Karpas-422 (cell line): ENCODE data around the gene HNRNPK. TPM values are rescaled to one million over a fixed set of nuclear protein-coding genes. Genes with fewer than 3 reads are reported as not detected.

ENCODE experiments used
- DNase-seq: peaks from one replicate; pipeline ENCODE4 v3.0.0-alpha.2; 2015
- H2AFZ ChIP-seq: fragments of 200-600 bp; sonication (generic); 2 replicates; pipeline ENCODE4 v1.6.1; 2014; ENCODE audit warnings: antibody characterized with exemption, low read length, mixed read lengths
- H3K27ac ChIP-seq: fragments of 200-600 bp; sonication (generic); 2 replicates; pipeline ENCODE4 v1.5.1; 2014; ENCODE audit warnings: mild to moderate bottlenecking, low read length, moderate library complexity
- H3K27me3 ChIP-seq: fragments of 200-600 bp; sonication (generic); 2 replicates; pipeline ENCODE4 v1.6.1; 2014; ENCODE audit warnings: low read length, mixed read lengths
- H3K36me3 ChIP-seq: fragments of 200-600 bp; sonication (generic); 2 replicates; pipeline ENCODE4 v1.6.1; 2014; ENCODE audit warnings: low read length, mixed read lengths; ENCODE audit not compliant: insufficient read depth
- H3K4me1 ChIP-seq: fragments of 200-600 bp; sonication (generic); 2 replicates; pipeline ENCODE4 v1.6.1; 2014; ENCODE audit warnings: mild to moderate bottlenecking, low read length, mixed read lengths
- H3K4me2 ChIP-seq: fragments of 200-600 bp; sonication (generic); 2 replicates; pipeline ENCODE4 v1.6.1; 2014; ENCODE audit warnings: low read length, low read depth, mild to moderate bottlenecking; ENCODE audit not compliant: poor library complexity, severe bottlenecking
- H3K4me3 ChIP-seq: fragments of 200-600 bp; sonication (generic); 2 replicates; pipeline ENCODE4 v1.5.1; 2014; ENCODE audit warnings: mild to moderate bottlenecking, antibody characterized with exemption, low read length, mixed read lengths
- H3K79me2 ChIP-seq: fragments of 200-600 bp; sonication (generic); 2 replicates; pipeline ENCODE4 v1.6.1; 2014; ENCODE audit warnings: mild to moderate bottlenecking, low read length, mixed read lengths
- H3K9ac ChIP-seq: fragments of 200-600 bp; sonication (generic); 2 replicates; pipeline ENCODE4 v1.6.0; 2014; ENCODE audit warnings: low read length
- H3K9me2 ChIP-seq: fragments of 200-600 bp; sonication (generic), shearing (Covaris generic); replicated peaks from 2 replicates; pipeline ENCODE4 v1.6.0; 2014; ENCODE audit warnings: mild to moderate bottlenecking, low read length, moderate library complexity; ENCODE audit not compliant: insufficient read depth
- H3K9me3 ChIP-seq: fragments of 300-700, 200-600 bp; sonication (generic); 2 replicates; pipeline ENCODE4 v1.6.1; 2014; ENCODE audit warnings: low read length, mixed read lengths
- H4K20me1 ChIP-seq: fragments of 200-600 bp; sonication (generic); 2 replicates; pipeline ENCODE4 v1.6.1; 2014; ENCODE audit warnings: mild to moderate bottlenecking, antibody characterized with exemption, low read length, low read depth; ENCODE audit not compliant: insufficient read depth
- total RNA-seq: library from RNA; depleted of rRNA; stranded (reverse); fragments of >200 nt; shearing (Covaris generic); gene quantifications from 2 replicates; pipeline ENCODE4 v1.2.3, GENCODE V29; 2014; ENCODE audit warnings: low replicate concordance

The HNRNPK gene
- total RNA-seq, 1 experiment from 2014 or later = 513 TPM

DNA sequence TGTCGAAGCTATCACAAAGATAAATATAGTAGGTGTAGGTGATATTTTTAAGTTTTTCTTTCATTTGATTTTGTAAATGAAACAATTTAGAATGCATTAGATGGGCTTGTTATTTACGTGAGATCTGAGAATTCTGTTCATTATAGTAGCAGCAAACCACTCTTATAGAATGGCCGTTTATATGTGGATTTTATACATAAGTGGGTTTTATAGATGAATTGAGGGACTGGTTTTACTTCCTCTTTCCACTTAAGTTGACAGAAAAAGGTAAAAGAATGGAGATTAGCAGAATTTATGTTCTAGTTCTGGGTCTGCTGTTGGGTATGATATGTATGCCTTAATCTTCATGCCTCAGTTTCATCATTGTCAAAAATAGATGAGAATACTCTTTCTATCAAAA is 6.2 kb upstream of the HNRNPK start:
- Histone ChIP-seq H3K27me3 (no peaks in the 10 kb centered on the region), H3K4me1 (peaks cover 54% of the 10 kb centered on the region), H3K9me2 (no peaks in the 10 kb centered on the region), H3K9ac (no peak overlapping the region; the same call in 1 of the 2 replicates), H3K4me3 (peak overlapping the region; percentile 30; the same call in 1 of the 2 replicates), H4K20me1 (no peaks in the 10 kb centered on the region; the same call in 1 of the 2 replicates), H3K27ac (peak overlapping the region; percentile 75), H3K9me3 (no peaks in the 10 kb centered on the region), H3K36me3 (peaks cover 28% of the 10 kb centered on the region), H3K4me2 (peak overlapping the region; percentile 54), H3K79me2 (peaks cover 97% of the 10 kb centered on the region), H2AFZ (no peak overlapping the region)
- peak; percentile 75 for DNase-seq

DNA sequence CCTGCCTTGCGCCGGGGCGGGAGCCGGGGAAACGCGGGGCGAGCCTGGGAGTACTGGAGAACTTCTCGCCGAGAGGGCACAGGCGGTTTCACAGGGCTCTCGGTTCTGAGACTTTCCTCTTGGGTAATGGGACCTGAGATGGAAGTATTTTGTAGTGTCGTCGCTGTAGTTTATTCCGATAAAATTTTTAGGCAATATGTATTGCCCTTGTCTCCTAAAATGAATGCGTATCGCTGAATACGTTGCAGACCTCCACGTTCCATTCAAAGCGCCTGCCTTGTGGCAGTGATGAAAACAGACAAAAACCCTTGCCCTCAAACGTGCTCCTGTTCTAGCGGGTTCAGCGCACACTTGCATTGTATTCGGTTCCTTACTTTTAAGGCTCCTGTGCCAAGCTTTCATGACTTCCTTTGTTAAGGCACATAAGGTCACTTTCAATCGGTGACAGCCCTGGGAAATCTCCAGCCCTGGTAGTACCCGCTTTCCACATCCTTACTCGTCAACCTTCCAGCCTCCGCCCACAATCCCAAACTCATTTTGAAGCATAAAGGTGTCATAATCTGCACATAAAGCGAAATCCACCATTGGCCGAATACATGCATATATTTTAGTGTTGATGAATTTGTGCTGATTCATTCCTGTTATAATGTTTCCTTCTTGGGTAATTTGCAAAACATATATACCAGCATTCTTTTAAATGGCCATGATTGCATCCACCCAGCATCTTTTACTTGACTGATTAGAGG is 1.3 kb upstream of the HNRNPK start:
- Histone ChIP-seq H3K4me2 (peak overlapping the region; percentile 77), H3K27me3 (no peaks in the 10 kb centered on the region), H3K4me3 (peak overlapping the region; percentile 91), H3K79me2 (peaks cover 94% of the 10 kb centered on the region), H3K9me3 (no peaks in the 10 kb centered on the region), H3K9ac (peak overlapping the region; percentile 100), H3K4me1 (peaks cover 64% of the 10 kb centered on the region), H4K20me1 (peaks cover 31% of the 10 kb centered on the region), H3K36me3 (peaks cover 31% of the 10 kb centered on the region), H2AFZ (no peak overlapping the region), H3K9me2 (no peaks in the 10 kb centered on the region), H3K27ac (peak overlapping the region; percentile 94)
- peak; percentile 78 for DNase-seq

DNA sequence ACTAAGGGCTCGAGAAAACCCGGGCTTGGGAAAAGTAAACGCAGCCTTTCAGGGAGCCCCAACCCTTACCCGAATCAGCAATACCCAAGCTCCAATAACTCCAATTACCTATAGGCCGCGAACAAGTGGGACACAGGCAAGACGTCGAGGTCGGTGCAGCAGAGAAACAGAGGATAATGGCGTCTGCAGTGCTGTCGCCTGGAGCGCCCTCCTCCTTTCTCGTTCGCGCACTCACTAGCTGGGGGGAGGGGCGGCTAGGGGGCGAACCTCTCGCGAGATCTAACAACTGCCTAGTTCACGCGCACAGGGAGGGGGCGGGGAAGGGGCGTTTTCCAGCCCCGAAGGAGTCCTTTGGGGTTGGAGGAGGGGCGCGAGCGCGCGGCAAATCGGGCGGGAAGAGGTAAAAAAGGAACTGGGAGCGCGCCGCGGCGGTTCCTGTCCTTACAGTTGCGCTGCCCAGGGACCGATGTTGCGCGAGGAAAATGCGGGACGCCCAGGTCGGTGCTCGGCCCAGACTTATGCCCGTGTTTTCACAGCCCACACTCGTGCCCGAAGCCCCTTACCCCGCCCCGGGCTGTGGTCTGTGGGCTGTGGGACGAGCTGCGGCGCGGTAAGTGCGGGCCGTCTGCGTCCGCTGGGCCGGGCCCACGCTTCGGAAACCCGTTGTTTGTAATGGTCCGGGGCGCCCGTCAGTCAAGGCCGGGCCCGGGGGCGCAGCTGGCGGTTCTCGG is 545 bp upstream of the HNRNPK start, which contains the start of gene RMI1:
TSS of gene RMI1 (plus strand) at position 411 of the 731 bp plus-strand sequence. CDS start 20,182 bp downstream, outside the sequence.
- H3K4me2 ChIP-seq = peak within 1 kb of the TSS; percentile 77
- H3K9me2 ChIP-seq = no peaks in the 10 kb centered on the region
- DNase-seq = peak; percentile 100
- H3K4me1 ChIP-seq = peaks cover 57% of the 10 kb centered on the region
- peak within 1 kb of the TSS; percentile 91 for H3K4me3 ChIP-seq
- H3K27me3 ChIP-seq = no peaks in the 10 kb centered on the region
- H4K20me1 ChIP-seq = peaks cover 38% of the 10 kb centered on the region
- H2AFZ ChIP-seq = no peak within 1 kb of the TSS
- H3K27ac ChIP-seq = peak within 1 kb of the TSS; percentile 94
- H3K36me3 ChIP-seq = peaks cover 38% of the 10 kb centered on the region
- H3K9me3 ChIP-seq = no peaks in the 10 kb centered on the region
- peaks cover 94% of the 10 kb centered on the region for H3K79me2 ChIP-seq
- peak within 1 kb of the TSS; percentile 100 for H3K9ac ChIP-seq

DNA sequence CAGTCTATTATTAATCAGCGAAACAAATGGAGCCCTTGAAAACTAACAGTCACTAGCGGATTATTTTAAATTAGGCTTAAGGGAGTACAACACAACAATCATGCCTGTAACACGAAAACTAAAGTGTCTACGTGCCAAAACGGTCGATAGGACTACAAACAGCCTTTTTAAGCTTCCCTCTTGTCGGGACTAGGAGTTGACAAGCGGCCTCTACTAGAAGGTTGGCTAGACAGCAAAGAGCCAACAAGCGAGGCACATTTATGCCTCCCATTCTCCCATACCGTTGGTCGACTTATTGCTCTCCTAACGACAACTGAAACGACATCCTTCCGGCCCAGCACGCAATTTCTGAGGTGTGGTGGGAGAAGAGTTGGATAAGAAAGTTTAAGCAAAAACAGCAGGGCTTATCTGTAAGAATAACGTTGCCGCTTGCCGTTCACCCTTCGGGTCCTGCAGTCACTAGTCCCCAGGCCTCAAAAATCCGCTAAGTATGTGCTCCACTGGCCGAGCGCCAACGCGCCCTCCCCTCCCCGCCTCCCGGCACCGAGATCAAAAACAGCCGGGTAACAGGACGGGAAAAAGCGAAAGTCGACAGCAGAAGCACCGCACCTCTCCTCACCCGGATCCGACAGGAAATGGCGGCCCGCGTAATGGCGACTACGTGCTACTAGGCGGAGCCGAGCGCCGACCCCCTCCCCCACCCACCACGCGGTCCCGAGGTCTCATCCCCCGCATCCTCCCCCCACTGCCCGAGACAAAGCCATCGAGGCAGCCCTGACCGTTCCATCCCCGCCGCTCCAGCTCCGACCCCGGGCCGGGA is 813 bp downstream of the HNRNPK start:
- peak overlapping the region; percentile 94 for H3K27ac ChIP-seq
- no peaks in the 10 kb centered on the region for H3K9me3 ChIP-seq
- H3K36me3 ChIP-seq = peaks cover 52% of the 10 kb centered on the region
- H2AFZ ChIP-seq = no peak overlapping the region
- no peaks in the 10 kb centered on the region for H3K27me3 ChIP-seq
- peaks cover 94% of the 10 kb centered on the region for H3K79me2 ChIP-seq
- H3K9me2 ChIP-seq = no peaks in the 10 kb centered on the region
- peaks cover 44% of the 10 kb centered on the region for H3K4me1 ChIP-seq
- peak; percentile 94 for DNase-seq
- peak overlapping the region; percentile 100 for H3K9ac ChIP-seq
- H4K20me1 ChIP-seq = peaks cover 52% of the 10 kb centered on the region
- peak overlapping the region; percentile 91 for H3K4me3 ChIP-seq
- peak overlapping the region; percentile 77 for H3K4me2 ChIP-seq

DNA sequence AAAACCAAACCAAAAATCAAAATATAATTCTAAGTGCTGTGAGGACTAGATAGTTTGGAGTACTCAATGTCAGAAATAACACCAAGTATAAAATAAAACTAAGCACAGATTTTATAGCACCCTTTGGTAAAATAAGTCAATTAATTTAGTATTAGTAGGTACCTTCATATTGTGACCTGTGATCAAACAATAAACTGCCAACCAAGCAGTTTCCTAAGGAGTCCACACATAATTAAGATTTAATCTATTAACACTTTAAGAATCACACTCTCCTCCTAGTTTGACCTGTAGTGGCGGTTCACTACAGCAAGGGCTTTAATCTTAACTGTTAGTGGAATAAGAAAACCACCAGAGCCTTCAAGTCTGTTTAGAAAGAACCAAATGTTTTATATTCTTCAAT is 2.8 kb downstream of the HNRNPK start:
- no peak overlapping the region for H3K27ac ChIP-seq
- peaks cover 72% of the 10 kb centered on the region for H3K36me3 ChIP-seq
- no peak overlapping the region for H3K4me3 ChIP-seq
- H3K27me3 ChIP-seq = no peaks in the 10 kb centered on the region
- H3K9me2 ChIP-seq = no peaks in the 10 kb centered on the region
- no peak overlapping the region for H3K9ac ChIP-seq
- DNase-seq = no peak
- peaks cover 79% of the 10 kb centered on the region for H3K79me2 ChIP-seq
- peaks cover 24% of the 10 kb centered on the region for H3K4me1 ChIP-seq
- no peak overlapping the region for H2AFZ ChIP-seq
- peak overlapping the region; percentile 77 for H3K4me2 ChIP-seq
- H3K9me3 ChIP-seq = no peaks in the 10 kb centered on the region
- H4K20me1 ChIP-seq = peaks cover 68% of the 10 kb centered on the region

DNA sequence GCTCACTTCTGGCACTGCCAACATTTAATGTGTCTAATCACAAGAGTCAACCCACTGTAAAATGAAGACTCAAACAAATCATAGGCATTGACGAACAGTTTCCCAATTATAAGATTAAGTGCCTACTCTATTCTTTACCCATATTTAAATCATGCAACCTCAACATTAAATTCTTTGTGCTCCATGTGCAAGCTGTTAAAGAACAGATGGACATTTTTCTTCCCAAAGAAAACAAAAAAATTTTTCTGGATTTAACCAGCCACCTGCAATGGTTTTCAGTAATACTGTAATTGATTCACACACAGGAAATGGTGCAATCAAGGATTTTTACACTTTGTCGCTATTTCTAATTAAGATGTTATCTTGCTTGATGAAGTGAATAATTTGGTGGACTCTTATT is 3.6 kb downstream of the HNRNPK start:
- H3K79me2 ChIP-seq = peaks cover 71% of the 10 kb centered on the region
- H2AFZ ChIP-seq = no peak overlapping the region
- H3K9ac ChIP-seq = no peak overlapping the region
- no peaks in the 10 kb centered on the region for H3K27me3 ChIP-seq
- H3K9me3 ChIP-seq = no peaks in the 10 kb centered on the region
- no peak overlapping the region for H3K4me2 ChIP-seq
- peaks cover 16% of the 10 kb centered on the region for H3K4me1 ChIP-seq
- H3K9me2 ChIP-seq = no peaks in the 10 kb centered on the region
- peaks cover 75% of the 10 kb centered on the region for H4K20me1 ChIP-seq
- peaks cover 80% of the 10 kb centered on the region for H3K36me3 ChIP-seq
- DNase-seq = no peak
- H3K27ac ChIP-seq = no peak overlapping the region
- no peak overlapping the region for H3K4me3 ChIP-seq

DNA sequence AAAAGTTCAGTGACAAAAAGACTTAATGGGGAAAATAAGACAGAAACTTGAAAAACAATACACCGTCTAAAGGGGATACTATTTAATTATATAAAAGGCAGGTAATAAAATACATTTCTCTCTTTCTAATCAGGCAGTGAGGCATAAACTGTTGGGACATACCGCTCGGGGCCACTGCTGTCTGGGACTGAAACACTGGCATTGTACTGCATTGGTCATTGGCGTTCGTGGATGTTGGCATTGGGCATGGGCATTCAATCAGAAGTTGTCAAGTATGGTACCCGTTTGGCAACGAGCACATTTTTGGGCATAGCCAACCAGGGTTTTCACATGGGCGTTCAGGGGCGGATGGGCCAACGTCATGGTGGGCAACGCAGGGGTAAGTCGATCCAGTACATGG is 4.7 kb downstream of the HNRNPK start:
- DNase-seq = no peak
- peaks cover 91% of the 10 kb centered on the region for H3K36me3 ChIP-seq
- peaks cover 16% of the 10 kb centered on the region for H3K4me1 ChIP-seq
- no peaks in the 10 kb centered on the region for H3K27me3 ChIP-seq
- H4K20me1 ChIP-seq = peaks cover 85% of the 10 kb centered on the region
- H3K9ac ChIP-seq = no peak overlapping the region
- no peaks in the 10 kb centered on the region for H3K9me3 ChIP-seq
- no peak overlapping the region for H2AFZ ChIP-seq
- no peak overlapping the region for H3K27ac ChIP-seq
- peaks cover 63% of the 10 kb centered on the region for H3K79me2 ChIP-seq
- no peak overlapping the region for H3K4me2 ChIP-seq
- H3K9me2 ChIP-seq = no peaks in the 10 kb centered on the region
- H3K4me3 ChIP-seq = no peak overlapping the region
